Measurements from ENCODE around the gene CDH4. TPM values are rescaled to one million over a fixed set of nuclear protein-coding genes. Genes with fewer than 3 reads are reported as not detected.

Gene CDH4
- polyA plus RNA-seq, 1 donor, result 1.7 TPM

- no peaks in the 10 kb centered on the region for H3K9me3 ChIP-seq (ENCODE audit: control insufficient read depth, low read depth, low read length)
- WGBS (ENCODE audit: insufficient coverage, low lambda C conversion rate), result no CpG with 5 or more reads among the region's 25 CpGs
- no peak for DNase-seq
- H3K27me3 ChIP-seq (ENCODE audit: control insufficient read depth, insufficient read depth, low read length), result no peaks in the 10 kb centered on the region
- no peaks in the 10 kb centered on the region for H3K4me1 ChIP-seq (ENCODE audit: control insufficient read depth, insufficient read depth, low read length)
- H3K27ac ChIP-seq (ENCODE audit: low read length), result no peak overlapping the region
- H3K4me3 ChIP-seq (ENCODE audit: low read length), result no peak overlapping the region
- H3K36me3 ChIP-seq (ENCODE audit: control insufficient read depth, insufficient read depth, low read length), result no peaks in the 10 kb centered on the region
Observed at GRCh38 chr20:61698598-61699494, 446.8 kb downstream of the CDH4 start.

- WGBS (ENCODE audit: insufficient coverage, low lambda C conversion rate), result no CpG with 5 or more reads among the region's 31 CpGs
- no peaks in the 10 kb centered on the region for H3K9me3 ChIP-seq (ENCODE audit: control insufficient read depth, low read depth, low read length)
- no peak overlapping the region for H3K27ac ChIP-seq (ENCODE audit: low read length)
- DNase-seq, result no peak
- H3K27me3 ChIP-seq (ENCODE audit: control insufficient read depth, insufficient read depth, low read length), result no peaks in the 10 kb centered on the region
- H3K4me1 ChIP-seq (ENCODE audit: control insufficient read depth, insufficient read depth, low read length), result no peaks in the 10 kb centered on the region
- H3K36me3 ChIP-seq (ENCODE audit: control insufficient read depth, insufficient read depth, low read length), result no peaks in the 10 kb centered on the region
- no peak overlapping the region for H3K4me3 ChIP-seq (ENCODE audit: low read length)
Observed at GRCh38 chr20:61699495-61700374, 447.7 kb downstream of the CDH4 start.

- H3K9me3 ChIP-seq (ENCODE audit: control insufficient read depth, low read depth, low read length), result no peaks in the 10 kb centered on the region
- no peak overlapping the region for H3K4me3 ChIP-seq (ENCODE audit: low read length)
- no peak overlapping the region for H3K27ac ChIP-seq (ENCODE audit: low read length)
- no peaks in the 10 kb centered on the region for H3K4me1 ChIP-seq (ENCODE audit: control insufficient read depth, insufficient read depth, low read length)
- DNase-seq, result no peak
- no peaks in the 10 kb centered on the region for H3K27me3 ChIP-seq (ENCODE audit: control insufficient read depth, insufficient read depth, low read length)
- H3K36me3 ChIP-seq (ENCODE audit: control insufficient read depth, insufficient read depth, low read length), result no peaks in the 10 kb centered on the region
- WGBS (ENCODE audit: insufficient coverage, low lambda C conversion rate), result no CpG with 5 or more reads among the region's 24 CpGs
Observed at GRCh38 chr20:61700595-61701140, 448.6 kb downstream of the CDH4 start.

- Histone ChIP-seq H3K4me1 (ENCODE audit: control insufficient read depth, insufficient read depth, low read length) (no peaks in the 10 kb centered on the region), H3K27me3 (ENCODE audit: control insufficient read depth, insufficient read depth, low read length) (no peaks in the 10 kb centered on the region), H3K9me3 (ENCODE audit: control insufficient read depth, low read depth, low read length) (no peaks in the 10 kb centered on the region), H3K4me3 (ENCODE audit: low read length) (no peak overlapping the region), H3K27ac (ENCODE audit: low read length) (no peak overlapping the region), H3K36me3 (ENCODE audit: control insufficient read depth, insufficient read depth, low read length) (no peaks in the 10 kb centered on the region)
- no peak for DNase-seq
- WGBS (ENCODE audit: insufficient coverage, low lambda C conversion rate), result no CpG with 5 or more reads among the region's 14 CpGs
Observed at GRCh38 chr20:61701401-61701800, 449.3 kb downstream of the CDH4 start.

GRCh38 chr20:61701802-61702201 is 449.7 kb downstream of the CDH4 start:
- no peak overlapping the region for H3K4me3 ChIP-seq (ENCODE audit: low read length)
- DNase-seq, result no peak
- WGBS (ENCODE audit: insufficient coverage, low lambda C conversion rate), result 100% methylated on average over 1 of the region's 12 CpGs
- H3K27me3 ChIP-seq (ENCODE audit: control insufficient read depth, insufficient read depth, low read length), result no peaks in the 10 kb centered on the region
- no peaks in the 10 kb centered on the region for H3K9me3 ChIP-seq (ENCODE audit: control insufficient read depth, low read depth, low read length)
- no peaks in the 10 kb centered on the region for H3K36me3 ChIP-seq (ENCODE audit: control insufficient read depth, insufficient read depth, low read length)
- no peaks in the 10 kb centered on the region for H3K4me1 ChIP-seq (ENCODE audit: control insufficient read depth, insufficient read depth, low read length)
- H3K27ac ChIP-seq (ENCODE audit: low read length), result no peak overlapping the region

- no peaks in the 10 kb centered on the region for H3K27me3 ChIP-seq (ENCODE audit: control insufficient read depth, insufficient read depth, low read length)
- WGBS (ENCODE audit: insufficient coverage, low lambda C conversion rate), result no CpG with 5 or more reads among the region's 16 CpGs
- no peaks in the 10 kb centered on the region for H3K4me1 ChIP-seq (ENCODE audit: control insufficient read depth, insufficient read depth, low read length)
- no peaks in the 10 kb centered on the region for H3K9me3 ChIP-seq (ENCODE audit: control insufficient read depth, low read depth, low read length)
- H3K4me3 ChIP-seq (ENCODE audit: low read length), result no peak overlapping the region
- no peak overlapping the region for H3K27ac ChIP-seq (ENCODE audit: low read length)
- DNase-seq, result no peak
- H3K36me3 ChIP-seq (ENCODE audit: control insufficient read depth, insufficient read depth, low read length), result no peaks in the 10 kb centered on the region
Observed at GRCh38 chr20:61702246-61702645, 450.2 kb downstream of the CDH4 start.

GRCh38 chr20:61704661-61705060 is 452.6 kb downstream of the CDH4 start:
- Histone ChIP-seq H3K27me3 (ENCODE audit: control insufficient read depth, insufficient read depth, low read length) (no peaks in the 10 kb centered on the region), H3K4me3 (ENCODE audit: low read length) (no peak overlapping the region), H3K27ac (ENCODE audit: low read length) (no peak overlapping the region), H3K9me3 (ENCODE audit: control insufficient read depth, low read depth, low read length) (no peaks in the 10 kb centered on the region), H3K36me3 (ENCODE audit: control insufficient read depth, insufficient read depth, low read length) (no peaks in the 10 kb centered on the region), H3K4me1 (ENCODE audit: control insufficient read depth, insufficient read depth, low read length) (no peaks in the 10 kb centered on the region)
- no peak for DNase-seq
- no CpG with 5 or more reads among the region's 7 CpGs for WGBS (ENCODE audit: insufficient coverage, low lambda C conversion rate)

GRCh38 chr20:61705386-61706258 is 453.6 kb downstream of the CDH4 start:
- H3K27me3 ChIP-seq (ENCODE audit: control insufficient read depth, insufficient read depth, low read length), result no peaks in the 10 kb centered on the region
- H3K4me3 ChIP-seq (ENCODE audit: low read length), result no peak overlapping the region
- no peak overlapping the region for H3K27ac ChIP-seq (ENCODE audit: low read length)
- no peaks in the 10 kb centered on the region for H3K36me3 ChIP-seq (ENCODE audit: control insufficient read depth, insufficient read depth, low read length)
- WGBS (ENCODE audit: insufficient coverage, low lambda C conversion rate), result no CpG with 5 or more reads among the region's 26 CpGs
- H3K9me3 ChIP-seq (ENCODE audit: control insufficient read depth, low read depth, low read length), result no peaks in the 10 kb centered on the region
- no peak for DNase-seq
- H3K4me1 ChIP-seq (ENCODE audit: control insufficient read depth, insufficient read depth, low read length), result no peaks in the 10 kb centered on the region

GRCh38 chr20:61706259-61706961 is 454.3 kb downstream of the CDH4 start:
- H3K9me3 ChIP-seq (ENCODE audit: control insufficient read depth, low read depth, low read length), result no peaks in the 10 kb centered on the region
- no peak for DNase-seq
- no peaks in the 10 kb centered on the region for H3K4me1 ChIP-seq (ENCODE audit: control insufficient read depth, insufficient read depth, low read length)
- no CpG with 5 or more reads among the region's 29 CpGs for WGBS (ENCODE audit: insufficient coverage, low lambda C conversion rate)
- no peaks in the 10 kb centered on the region for H3K36me3 ChIP-seq (ENCODE audit: control insufficient read depth, insufficient read depth, low read length)
- H3K27ac ChIP-seq (ENCODE audit: low read length), result no peak overlapping the region
- no peaks in the 10 kb centered on the region for H3K27me3 ChIP-seq (ENCODE audit: control insufficient read depth, insufficient read depth, low read length)
- no peak overlapping the region for H3K4me3 ChIP-seq (ENCODE audit: low read length)
